Lower lobe of right lung (tissue), 2 donors: ENCODE data around the gene CRYZL1. TPM values are rescaled to one million over a fixed set of nuclear protein-coding genes. Genes with fewer than 3 reads are reported as not detected.
A peak's percentile ranks its signal among the peaks of the same experiment; 100 is the strongest.

Source experiments
- ATAC-seq, 2 donors: fragments of 200-7000 bp; cut with Tn5 transposase; one replicate each; pipeline ENCODE4 v1.9.1; 2020 to 2022; ENCODE audit warnings: mild to moderate bottlenecking in 2 of 2, moderate library complexity in 2 of 2
- DNase-seq: peaks from one replicate; pipeline ENCODE4 v3.0.0-alpha.2; 2020
- H3K27ac ChIP-seq: fragments of 200-600 bp; one replicate; pipeline ENCODE4 v1.8.0; 2022
- H3K27me3 ChIP-seq: fragments of 200-600 bp; one replicate; pipeline ENCODE4 v1.8.0; 2022; ENCODE audit warnings: low read depth
- H3K36me3 ChIP-seq: fragments of 200-600 bp; one replicate; pipeline ENCODE4 v1.8.0; 2022; ENCODE audit warnings: mild to moderate bottlenecking
- H3K4me1 ChIP-seq: fragments of 200-600 bp; one replicate; pipeline ENCODE4 v1.8.0; 2022
- H3K4me3 ChIP-seq: fragments of 200-600 bp; one replicate; pipeline ENCODE4 v1.8.0; 2022; ENCODE audit warnings: mild to moderate bottlenecking
- H3K9me3 ChIP-seq: fragments of 200-600 bp; one replicate; pipeline ENCODE4 v1.8.0; 2022
- intact Hi-C: fragments of 100-400 bp; cut with DNase I; formaldehyde crosslinking; loops from one replicate; pipeline ENCODE4 v1.11.0; 2022
- total RNA-seq: library from RNA; stranded (reverse); fragmentation: NEBNext Ultra II Directional; extraction: Animal tissue kit (Norgen Biotek cat#: 25700); gene quantifications from one replicate; pipeline ENCODE4 v1.2.1, GENCODE V29; 2021
- TF ChIP-seq, protein P1 (sequence below): fragments of 200-600 bp; IDR thresholded peaks from one replicate; pipeline ENCODE4 v1.8.0; 2022; ENCODE audit warnings: antibody characterized with exemption, mild to moderate bottlenecking
- donor health status: DM: no; HTN: yes; CAD: no; lungs with severe emphysema.

The CRYZL1 gene
- total RNA-seq, 1 donor from 2014 or later, result 29.4 TPM

- peaks cover 37% of the 10 kb centered on the region for H3K4me1 ChIP-seq
- intact Hi-C loops, result no loop called here
- peak overlapping the region; percentile 97 for H3K27ac ChIP-seq
- ATAC-seq (no peak), DNase-seq (no peak)
- no peaks in the 10 kb centered on the region for H3K27me3 ChIP-seq
- peak overlapping the region; percentile 73 for H3K4me3 ChIP-seq
- peaks cover 28% of the 10 kb centered on the region for H3K36me3 ChIP-seq
- TF ChIP-seq, protein P1, sequence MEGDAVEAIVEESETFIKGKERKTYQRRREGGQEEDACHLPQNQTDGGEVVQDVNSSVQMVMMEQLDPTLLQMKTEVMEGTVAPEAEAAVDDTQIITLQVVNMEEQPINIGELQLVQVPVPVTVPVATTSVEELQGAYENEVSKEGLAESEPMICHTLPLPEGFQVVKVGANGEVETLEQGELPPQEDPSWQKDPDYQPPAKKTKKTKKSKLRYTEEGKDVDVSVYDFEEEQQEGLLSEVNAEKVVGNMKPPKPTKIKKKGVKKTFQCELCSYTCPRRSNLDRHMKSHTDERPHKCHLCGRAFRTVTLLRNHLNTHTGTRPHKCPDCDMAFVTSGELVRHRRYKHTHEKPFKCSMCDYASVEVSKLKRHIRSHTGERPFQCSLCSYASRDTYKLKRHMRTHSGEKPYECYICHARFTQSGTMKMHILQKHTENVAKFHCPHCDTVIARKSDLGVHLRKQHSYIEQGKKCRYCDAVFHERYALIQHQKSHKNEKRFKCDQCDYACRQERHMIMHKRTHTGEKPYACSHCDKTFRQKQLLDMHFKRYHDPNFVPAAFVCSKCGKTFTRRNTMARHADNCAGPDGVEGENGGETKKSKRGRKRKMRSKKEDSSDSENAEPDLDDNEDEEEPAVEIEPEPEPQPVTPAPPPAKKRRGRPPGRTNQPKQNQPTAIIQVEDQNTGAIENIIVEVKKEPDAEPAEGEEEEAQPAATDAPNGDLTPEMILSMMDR, result no peak
- no peaks in the 10 kb centered on the region for H3K9me3 ChIP-seq
Measured at GRCh38 chr21:33541105-33541711, 100.3 kb downstream of the CRYZL1 start.

GRCh38 chr21:33540711-33541104 lies 100.8 kb downstream of the CRYZL1 start:
- H3K4me1 ChIP-seq, result peaks cover 32% of the 10 kb centered on the region
- H3K27me3 ChIP-seq, result no peaks in the 10 kb centered on the region
- peaks cover 28% of the 10 kb centered on the region for H3K36me3 ChIP-seq
- peak overlapping the region; percentile 97 for H3K27ac ChIP-seq
- intact Hi-C loops, result no loop called here
- H3K4me3 ChIP-seq, result peak overlapping the region; percentile 73
- DNase-seq (no peak), ATAC-seq (no peak)
- TF ChIP-seq, protein P1, result no peak
- no peaks in the 10 kb centered on the region for H3K9me3 ChIP-seq

- TF ChIP-seq, protein P1, result no peak
- no peaks in the 10 kb centered on the region for H3K9me3 ChIP-seq
- ATAC-seq, result no peak
- H3K36me3 ChIP-seq, result peaks cover 39% of the 10 kb centered on the region
- no peak overlapping the region for H3K27ac ChIP-seq
- intact Hi-C loops, result no loop called here
- peaks cover 21% of the 10 kb centered on the region for H3K4me1 ChIP-seq
- no peaks in the 10 kb centered on the region for H3K27me3 ChIP-seq
- DNase-seq, result no peak
- no peak overlapping the region for H3K4me3 ChIP-seq
Measured at GRCh38 chr21:33539616-33540015, 101.9 kb downstream of the CRYZL1 start.

Other genes starting within 250 kb of the CRYZL1 start
- gene IFNGR2, start 238.3 kb downstream of the CRYZL1 start, total RNA-seq, result 83.5 TPM
- 59.6 TPM for gene TMEM50B, start 161.8 kb downstream of the CRYZL1 start, total RNA-seq
- gene DNAJC28, start 150.0 kb downstream of the CRYZL1 start, total RNA-seq, result 2.1 TPM
- gene GART, start 99.6 kb downstream of the CRYZL1 start, total RNA-seq, result 53.8 TPM
- gene SON, start 98.7 kb downstream of the CRYZL1 start, total RNA-seq, result 322 TPM
- 5.0 TPM for gene DONSON, start 53.1 kb downstream of the CRYZL1 start, total RNA-seq
- 31.4 TPM for gene ITSN1, start 760 bp upstream of the CRYZL1 start, total RNA-seq